CD4-positive, alpha-beta T cell treated with Interleukin-15 for 1 hour (primary cell): ENCODE results near the gene ARPC1A.
"Not testable (repeated sequence)": the region's sequence is repeated elsewhere in the genome, so short reads cannot be mapped to it uniquely, and the experiment has no call there.

ENCODE experiments used
- DNase-seq: peaks from one replicate; pipeline ENCODE4 v3.0.0-alpha.2; 2020

ARPC1A gene

GRCh38 chr7:99324559-99324958 lies 1.1 kb upstream of the ARPC1A start:
- DNase-seq: no peak

- DNase-seq: no peak
Measured at GRCh38 chr7:99325001-99325493, 651 bp upstream of the ARPC1A start.

DNA sequence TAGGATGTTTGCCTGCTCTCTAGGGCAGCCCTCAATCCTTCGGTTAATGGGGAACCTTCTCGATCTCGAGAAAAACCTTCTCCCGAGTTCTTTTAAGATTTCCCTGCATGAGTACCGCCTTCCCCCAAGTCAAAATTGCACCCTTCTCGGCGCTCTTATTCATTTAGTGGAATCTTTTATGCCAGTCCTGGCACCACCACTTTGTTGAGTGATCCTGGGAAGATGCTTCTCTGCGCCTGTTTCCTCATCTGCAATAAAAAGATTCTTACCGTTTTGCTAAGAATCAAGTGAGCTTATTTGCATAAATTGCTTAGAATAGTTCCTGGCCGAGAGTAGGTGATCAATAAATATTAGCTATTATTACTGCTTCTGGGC lies 697 bp downstream of the ARPC1A start:
- DNase-seq: no peak

DNA sequence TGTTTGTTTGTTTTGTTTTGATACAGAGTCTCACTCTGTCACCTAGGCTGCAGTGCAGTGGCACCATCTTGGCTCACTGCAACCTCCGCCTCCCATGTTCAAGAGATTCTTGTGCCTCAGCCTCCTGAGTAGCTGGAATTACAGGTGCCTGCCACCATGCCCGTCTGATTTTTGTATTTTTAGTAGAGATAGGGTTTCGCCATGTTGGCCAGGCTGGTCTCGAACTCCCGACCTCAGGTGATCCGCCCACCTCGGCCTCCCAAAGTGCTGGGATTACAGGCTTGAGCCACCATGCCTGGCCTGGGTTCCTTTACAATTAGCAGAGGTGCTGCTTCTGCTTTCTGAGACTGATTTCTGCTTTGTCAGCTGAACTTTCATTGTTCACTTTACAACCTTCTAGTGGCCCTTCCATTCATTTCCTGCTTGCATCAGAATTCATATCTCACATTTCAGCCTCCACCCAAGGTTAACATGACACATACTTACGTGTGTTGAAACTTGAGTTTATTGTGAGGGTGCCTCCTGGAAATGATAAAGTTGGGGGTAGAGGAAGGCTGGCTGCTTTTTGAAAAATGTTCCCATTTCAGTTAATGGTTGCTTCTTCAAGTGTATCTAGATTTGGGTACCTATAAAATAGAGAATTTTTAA lies 4.7 kb downstream of the ARPC1A start:
- DNase-seq: peak; percentile 37

DNA sequence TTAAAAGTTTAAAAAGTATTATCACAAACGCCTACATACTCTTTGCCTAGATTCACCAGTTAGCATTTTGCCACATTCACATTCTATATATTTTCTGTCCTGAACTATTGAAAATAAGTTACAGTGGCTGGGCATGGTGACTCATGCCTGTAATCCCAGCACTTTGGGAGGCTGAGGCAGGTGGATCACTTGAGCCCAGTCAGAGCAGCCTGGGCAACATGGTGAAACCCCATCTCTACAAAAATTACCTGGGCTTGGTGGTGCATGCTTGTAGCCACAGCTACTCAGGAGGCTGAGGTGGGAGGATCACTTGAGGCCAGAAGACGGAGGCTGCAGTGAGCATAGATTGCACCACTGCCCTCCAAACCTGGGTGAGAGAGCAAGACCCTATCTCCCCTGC lies 5.3 kb downstream of the ARPC1A start:
- DNase-seq: no peak

GRCh38 chr7:99339595-99339994 lies 13.9 kb downstream of the ARPC1A start:
- DNase-seq: no peak

GRCh38 chr7:99340659-99341058 lies 15.0 kb downstream of the ARPC1A start:
- DNase-seq: no peak

GRCh38 chr7:99344061-99344647 lies 18.5 kb downstream of the ARPC1A start:
- no peak for DNase-seq

DNA sequence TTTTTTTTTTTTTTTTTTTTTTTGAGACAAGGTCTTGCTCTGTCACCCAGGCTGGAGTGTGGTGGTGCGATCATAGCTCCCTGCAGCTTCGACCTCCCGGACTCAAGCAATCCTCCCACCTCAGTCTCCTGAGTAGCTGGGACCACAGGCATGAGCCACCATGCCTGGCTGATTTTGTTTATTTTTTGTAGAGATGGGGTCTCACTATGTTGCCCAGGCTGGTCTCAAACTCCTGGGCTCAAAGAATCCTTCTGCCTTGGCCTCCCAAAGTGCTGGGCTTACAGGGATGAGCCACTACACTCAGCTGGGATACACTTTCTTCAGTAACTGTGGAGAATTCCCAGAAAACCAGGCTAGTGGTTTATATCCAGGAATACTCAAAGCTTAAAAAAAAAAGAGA lies 24.9 kb downstream of the ARPC1A start:
- not testable (repeated sequence) for DNase-seq

GRCh38 chr7:99352247-99352646 lies 26.5 kb downstream of the ARPC1A start:
- DNase-seq: no peak

- DNase-seq: no peak
Measured at GRCh38 chr7:99355098-99355497, 29.4 kb downstream of the ARPC1A start.

GRCh38 chr7:99357701-99358490 lies 32.2 kb downstream of the ARPC1A start:
- DNase-seq: no peak

DNA sequence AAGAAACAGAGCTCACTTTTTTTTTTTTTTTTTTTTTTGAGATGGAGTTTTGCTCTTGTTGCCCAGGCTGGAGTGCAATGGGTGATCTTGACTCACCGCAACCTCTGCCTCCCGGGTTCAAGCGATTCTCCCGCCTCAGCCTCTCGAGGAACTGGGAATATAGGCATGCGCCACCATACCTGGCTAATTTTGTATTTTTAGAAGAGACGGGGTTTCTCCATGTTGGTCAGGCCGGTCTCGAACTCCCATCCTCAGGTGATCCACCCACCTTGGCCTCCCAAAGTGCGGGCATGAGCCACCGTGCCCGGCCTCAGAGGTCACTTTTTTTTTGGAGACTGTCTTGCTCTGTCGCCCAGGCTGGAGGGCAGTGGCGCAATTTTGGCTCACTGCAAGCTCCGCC lies 32.8 kb downstream of the ARPC1A start:
- DNase-seq: not testable (repeated sequence)

GRCh38 chr7:99359465-99360154 lies 33.9 kb downstream of the ARPC1A start:
- no peak for DNase-seq

DNA sequence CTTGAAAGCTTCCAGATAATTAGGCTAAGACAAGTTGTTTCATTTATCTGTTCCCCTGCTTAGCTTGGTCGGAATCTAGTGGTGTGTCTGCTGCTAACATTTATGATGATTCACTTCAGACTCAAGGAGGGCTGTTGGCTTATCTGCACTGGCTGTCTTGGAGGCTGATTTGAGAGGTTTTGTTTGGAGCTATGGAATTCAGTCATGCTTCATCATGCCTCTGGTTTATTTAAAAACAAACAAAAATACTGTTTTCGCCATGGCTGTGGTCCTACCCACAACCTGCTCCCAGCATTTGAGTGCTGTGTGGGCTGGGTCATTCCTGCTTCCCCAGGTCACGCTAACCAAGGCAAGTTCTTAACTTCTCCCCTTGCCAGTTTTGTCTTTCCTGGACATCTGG lies 37.1 kb downstream of the ARPC1A start:
- no peak for DNase-seq

GRCh38 chr7:99363286-99363685 lies 37.6 kb downstream of the ARPC1A start:
- DNase-seq: no peak

GRCh38 chr7:99365318-99366141 lies 39.8 kb downstream of the ARPC1A start:
- DNase-seq: peak; percentile 70

- DNase-seq: no peak
Measured at GRCh38 chr7:99366646-99367045, 40.9 kb downstream of the ARPC1A start.

DNA sequence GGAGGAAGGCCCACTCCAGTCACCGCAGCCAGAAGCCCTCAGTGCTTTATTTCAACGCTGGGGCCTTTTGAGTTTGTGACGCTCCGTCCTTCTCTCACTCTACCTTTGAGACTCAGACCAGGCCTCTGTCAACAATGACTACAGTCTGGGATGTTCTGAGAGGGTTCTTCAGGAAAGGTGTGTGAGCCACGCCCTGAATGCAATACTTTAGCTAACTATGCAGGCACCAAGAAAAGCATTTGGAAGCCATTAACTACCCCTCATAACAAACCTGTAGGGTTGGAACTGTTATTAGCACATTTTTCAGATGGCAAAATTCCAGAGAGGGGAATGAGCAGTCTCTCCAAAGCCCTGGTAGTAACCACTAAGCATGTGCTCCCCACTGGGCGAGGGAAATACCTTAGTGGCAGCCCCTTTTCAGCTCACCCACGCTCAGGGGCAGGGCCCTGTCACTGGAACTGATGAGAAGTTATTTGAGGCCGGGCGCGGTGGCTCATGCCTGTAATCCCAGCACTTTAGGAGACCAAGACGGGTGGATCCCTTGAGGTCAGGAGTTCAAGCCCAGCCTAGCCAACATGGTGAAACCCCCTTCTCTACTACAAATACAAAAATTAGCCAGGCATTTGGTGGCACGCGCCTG lies 43.2 kb downstream of the ARPC1A start:
- no peak for DNase-seq

DNA sequence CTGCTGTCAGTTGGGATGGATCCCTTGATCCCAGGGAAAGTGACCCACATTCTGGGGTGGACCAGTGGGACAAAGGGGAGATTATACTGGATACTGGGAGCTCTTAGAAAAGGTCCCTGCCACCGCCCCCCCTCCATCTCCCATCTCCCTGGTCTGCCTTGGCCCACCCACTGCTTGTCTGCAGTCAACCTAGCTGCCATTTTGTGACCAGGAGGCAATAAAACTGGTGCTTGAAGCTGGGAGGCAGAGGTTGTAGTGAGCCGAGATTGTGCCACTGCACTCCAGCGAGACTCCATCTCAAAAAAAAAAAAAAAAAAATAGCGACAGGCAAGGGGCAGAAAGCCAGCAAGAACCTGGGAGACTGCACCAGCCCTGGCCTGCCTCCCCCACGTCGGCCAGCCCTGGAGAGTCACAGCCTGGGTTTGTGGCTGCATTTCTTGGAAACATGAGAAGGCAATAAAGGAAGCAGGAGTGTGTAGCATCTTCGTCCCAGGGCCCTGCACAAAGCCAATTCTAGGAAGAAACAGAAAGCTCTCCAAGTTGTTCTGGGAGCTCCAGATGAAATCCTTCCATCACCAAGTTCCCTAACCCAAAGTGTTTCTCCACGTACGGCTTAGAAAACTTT lies 44.2 kb downstream of the ARPC1A start:
- DNase-seq: no peak

- no peak for DNase-seq
Measured at GRCh38 chr7:99371376-99371920, 45.8 kb downstream of the ARPC1A start.
